ENCODE measurements around the gene SUN3.

Gene SUN3

GRCh38 chr7:47962262-47962661 lies 66.6 kb downstream of the SUN3 start:
- Histone ChIP-seq H3K27ac (ENCODE audit: insufficient read depth, low read length, poor library complexity, severe bottlenecking) (no peak overlapping the region), H3K9me3 (ENCODE audit: control insufficient read depth, low read length) (no peaks in the 10 kb centered on the region), H3K27me3 (replicated peaks; ENCODE audit: control insufficient read depth, insufficient read depth, low read length, poor library complexity, severe bottlenecking) (no peaks in the 10 kb centered on the region), H3K4me1 (ENCODE audit: control insufficient read depth, insufficient read depth, low read length, poor library complexity, severe bottlenecking) (no peaks in the 10 kb centered on the region), H3K4me3 (ENCODE audit: insufficient read depth, low read depth, low read length, poor library complexity, severe bottlenecking) (no peak overlapping the region), H3K36me3 (ENCODE audit: control insufficient read depth, insufficient read depth, low read length) (peaks cover 62% of the 10 kb centered on the region)
- DNase-seq, result no peak

DNA sequence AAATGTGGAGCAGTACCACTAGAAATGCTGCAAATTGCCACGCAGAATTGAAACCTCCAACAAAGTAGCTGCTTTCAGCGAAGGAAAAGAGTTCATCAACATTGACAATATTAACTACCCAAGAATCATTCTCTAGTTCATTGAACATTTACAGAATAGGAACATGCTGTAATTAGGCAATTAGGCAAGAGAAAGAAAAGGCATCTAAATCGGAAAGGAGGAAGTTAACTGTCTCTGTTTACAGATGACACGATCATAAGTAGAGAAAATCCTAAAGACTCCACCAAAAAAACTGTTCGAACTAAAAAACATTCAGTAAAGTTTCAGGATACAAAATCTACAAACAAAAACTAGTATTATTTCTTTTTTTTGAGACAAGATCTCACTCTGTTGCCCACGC lies 71.8 kb downstream of the SUN3 start:
- no peaks in the 10 kb centered on the region for H3K27me3 ChIP-seq (replicated peaks; ENCODE audit: control insufficient read depth, insufficient read depth, low read length, poor library complexity, severe bottlenecking)
- no peaks in the 10 kb centered on the region for H3K9me3 ChIP-seq (ENCODE audit: control insufficient read depth, low read length)
- H3K4me3 ChIP-seq (ENCODE audit: insufficient read depth, low read depth, low read length, poor library complexity, severe bottlenecking), result no peak overlapping the region
- H3K27ac ChIP-seq (ENCODE audit: insufficient read depth, low read length, poor library complexity, severe bottlenecking), result no peak overlapping the region
- no peak for DNase-seq
- H3K36me3 ChIP-seq (ENCODE audit: control insufficient read depth, insufficient read depth, low read length), result peaks cover 20% of the 10 kb centered on the region
- no peaks in the 10 kb centered on the region for H3K4me1 ChIP-seq (ENCODE audit: control insufficient read depth, insufficient read depth, low read length, poor library complexity, severe bottlenecking)

GRCh38 chr7:47956220-47956619 lies 72.7 kb downstream of the SUN3 start:
- Histone ChIP-seq H3K9me3 (ENCODE audit: control insufficient read depth, low read length) (no peaks in the 10 kb centered on the region), H3K27me3 (replicated peaks; ENCODE audit: control insufficient read depth, insufficient read depth, low read length, poor library complexity, severe bottlenecking) (no peaks in the 10 kb centered on the region), H3K4me3 (ENCODE audit: insufficient read depth, low read depth, low read length, poor library complexity, severe bottlenecking) (no peak overlapping the region), H3K27ac (ENCODE audit: insufficient read depth, low read length, poor library complexity, severe bottlenecking) (no peak overlapping the region), H3K36me3 (ENCODE audit: control insufficient read depth, insufficient read depth, low read length) (peaks cover 11% of the 10 kb centered on the region), H3K4me1 (ENCODE audit: control insufficient read depth, insufficient read depth, low read length, poor library complexity, severe bottlenecking) (no peaks in the 10 kb centered on the region)
- DNase-seq, result no peak

GRCh38 chr7:47954231-47954911 lies 74.5 kb downstream of the SUN3 start:
- DNase-seq, result no peak
- Histone ChIP-seq H3K9me3 (ENCODE audit: control insufficient read depth, low read length) (no peaks in the 10 kb centered on the region), H3K27me3 (replicated peaks; ENCODE audit: control insufficient read depth, insufficient read depth, low read length, poor library complexity, severe bottlenecking) (no peaks in the 10 kb centered on the region), H3K27ac (ENCODE audit: insufficient read depth, low read length, poor library complexity, severe bottlenecking) (no peak overlapping the region), H3K4me3 (ENCODE audit: insufficient read depth, low read depth, low read length, poor library complexity, severe bottlenecking) (no peak overlapping the region), H3K4me1 (ENCODE audit: control insufficient read depth, insufficient read depth, low read length, poor library complexity, severe bottlenecking) (no peaks in the 10 kb centered on the region), H3K36me3 (ENCODE audit: control insufficient read depth, insufficient read depth, low read length) (peaks cover 6% of the 10 kb centered on the region)

DNA sequence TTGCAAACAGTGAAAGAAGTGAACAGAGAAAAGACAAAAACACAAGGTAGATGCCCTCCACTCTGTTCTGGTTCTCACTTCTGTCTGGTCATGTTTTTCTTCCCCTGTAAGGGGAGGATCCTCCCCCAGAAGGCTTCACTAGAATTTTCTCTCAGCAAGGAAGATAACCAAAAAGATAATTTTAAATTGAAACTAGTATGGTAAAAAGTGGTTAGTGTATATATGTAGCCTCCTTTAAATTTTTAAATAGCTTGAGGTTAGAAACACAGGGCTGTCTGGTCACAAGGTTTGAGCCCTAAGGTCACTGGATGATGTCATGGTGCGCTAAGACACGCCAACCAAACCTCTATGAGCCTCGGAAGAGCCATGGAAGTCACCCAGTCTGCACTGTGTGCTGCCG lies 75.1 kb downstream of the SUN3 start:
- H3K9me3 ChIP-seq (ENCODE audit: control insufficient read depth, low read length), result no peaks in the 10 kb centered on the region
- no peaks in the 10 kb centered on the region for H3K4me1 ChIP-seq (ENCODE audit: control insufficient read depth, insufficient read depth, low read length, poor library complexity, severe bottlenecking)
- H3K27me3 ChIP-seq (replicated peaks; ENCODE audit: control insufficient read depth, insufficient read depth, low read length, poor library complexity, severe bottlenecking), result no peaks in the 10 kb centered on the region
- H3K4me3 ChIP-seq (ENCODE audit: insufficient read depth, low read depth, low read length, poor library complexity, severe bottlenecking), result no peak overlapping the region
- peaks cover 6% of the 10 kb centered on the region for H3K36me3 ChIP-seq (ENCODE audit: control insufficient read depth, insufficient read depth, low read length)
- DNase-seq, result no peak
- H3K27ac ChIP-seq (ENCODE audit: insufficient read depth, low read length, poor library complexity, severe bottlenecking), result no peak overlapping the region

- H3K27me3 ChIP-seq (replicated peaks; ENCODE audit: control insufficient read depth, insufficient read depth, low read length, poor library complexity, severe bottlenecking), result no peaks in the 10 kb centered on the region
- peaks cover 6% of the 10 kb centered on the region for H3K36me3 ChIP-seq (ENCODE audit: control insufficient read depth, insufficient read depth, low read length)
- no peak overlapping the region for H3K27ac ChIP-seq (ENCODE audit: insufficient read depth, low read length, poor library complexity, severe bottlenecking)
- H3K4me1 ChIP-seq (ENCODE audit: control insufficient read depth, insufficient read depth, low read length, poor library complexity, severe bottlenecking), result no peaks in the 10 kb centered on the region
- DNase-seq, result no peak
- H3K4me3 ChIP-seq (ENCODE audit: insufficient read depth, low read depth, low read length, poor library complexity, severe bottlenecking), result no peak overlapping the region
- H3K9me3 ChIP-seq (ENCODE audit: control insufficient read depth, low read length), result no peaks in the 10 kb centered on the region
Measured at GRCh38 chr7:47952224-47952623, 76.7 kb downstream of the SUN3 start.

GRCh38 chr7:47951374-47951773 lies 77.5 kb downstream of the SUN3 start:
- H3K36me3 ChIP-seq (ENCODE audit: control insufficient read depth, insufficient read depth, low read length), result peaks cover 6% of the 10 kb centered on the region
- H3K9me3 ChIP-seq (ENCODE audit: control insufficient read depth, low read length), result no peaks in the 10 kb centered on the region
- no peaks in the 10 kb centered on the region for H3K27me3 ChIP-seq (replicated peaks; ENCODE audit: control insufficient read depth, insufficient read depth, low read length, poor library complexity, severe bottlenecking)
- DNase-seq, result no peak
- no peak overlapping the region for H3K4me3 ChIP-seq (ENCODE audit: insufficient read depth, low read depth, low read length, poor library complexity, severe bottlenecking)
- no peaks in the 10 kb centered on the region for H3K4me1 ChIP-seq (ENCODE audit: control insufficient read depth, insufficient read depth, low read length, poor library complexity, severe bottlenecking)
- H3K27ac ChIP-seq (ENCODE audit: insufficient read depth, low read length, poor library complexity, severe bottlenecking), result no peak overlapping the region

- Histone ChIP-seq H3K4me3 (ENCODE audit: insufficient read depth, low read depth, low read length, poor library complexity, severe bottlenecking) (no peak overlapping the region), H3K27me3 (replicated peaks; ENCODE audit: control insufficient read depth, insufficient read depth, low read length, poor library complexity, severe bottlenecking) (no peaks in the 10 kb centered on the region), H3K27ac (ENCODE audit: insufficient read depth, low read length, poor library complexity, severe bottlenecking) (no peak overlapping the region), H3K36me3 (ENCODE audit: control insufficient read depth, insufficient read depth, low read length) (peaks cover 6% of the 10 kb centered on the region), H3K9me3 (ENCODE audit: control insufficient read depth, low read length) (no peaks in the 10 kb centered on the region), H3K4me1 (ENCODE audit: control insufficient read depth, insufficient read depth, low read length, poor library complexity, severe bottlenecking) (no peaks in the 10 kb centered on the region)
- no peak for DNase-seq
Measured at GRCh38 chr7:47950714-47951113, 78.2 kb downstream of the SUN3 start.

DNA sequence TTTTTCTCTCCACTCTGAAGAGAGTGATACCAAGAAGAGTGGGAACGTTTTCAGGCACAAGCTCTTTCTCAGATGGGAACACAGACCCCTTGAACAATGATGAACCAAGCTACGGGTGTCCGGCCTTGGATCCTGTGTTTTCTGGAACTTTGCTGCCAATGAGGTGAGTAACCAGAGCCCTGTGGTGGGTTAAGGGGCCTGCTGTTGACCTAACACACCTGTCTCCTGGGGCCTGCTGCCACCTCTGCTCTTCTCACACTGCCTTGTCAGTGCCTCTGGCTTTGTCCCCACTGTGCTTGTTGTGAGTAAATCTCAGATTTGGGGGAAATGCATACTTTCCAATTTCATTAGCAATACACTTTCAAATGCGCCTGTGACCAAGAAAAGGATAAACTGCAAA lies 79.2 kb downstream of the SUN3 start:
- H3K27ac ChIP-seq (ENCODE audit: insufficient read depth, low read length, poor library complexity, severe bottlenecking), result no peak overlapping the region
- no peak for DNase-seq
- H3K4me1 ChIP-seq (ENCODE audit: control insufficient read depth, insufficient read depth, low read length, poor library complexity, severe bottlenecking), result no peaks in the 10 kb centered on the region
- peaks cover 3% of the 10 kb centered on the region for H3K36me3 ChIP-seq (ENCODE audit: control insufficient read depth, insufficient read depth, low read length)
- H3K27me3 ChIP-seq (replicated peaks; ENCODE audit: control insufficient read depth, insufficient read depth, low read length, poor library complexity, severe bottlenecking), result no peaks in the 10 kb centered on the region
- no peak overlapping the region for H3K4me3 ChIP-seq (ENCODE audit: insufficient read depth, low read depth, low read length, poor library complexity, severe bottlenecking)
- no peaks in the 10 kb centered on the region for H3K9me3 ChIP-seq (ENCODE audit: control insufficient read depth, low read length)

DNA sequence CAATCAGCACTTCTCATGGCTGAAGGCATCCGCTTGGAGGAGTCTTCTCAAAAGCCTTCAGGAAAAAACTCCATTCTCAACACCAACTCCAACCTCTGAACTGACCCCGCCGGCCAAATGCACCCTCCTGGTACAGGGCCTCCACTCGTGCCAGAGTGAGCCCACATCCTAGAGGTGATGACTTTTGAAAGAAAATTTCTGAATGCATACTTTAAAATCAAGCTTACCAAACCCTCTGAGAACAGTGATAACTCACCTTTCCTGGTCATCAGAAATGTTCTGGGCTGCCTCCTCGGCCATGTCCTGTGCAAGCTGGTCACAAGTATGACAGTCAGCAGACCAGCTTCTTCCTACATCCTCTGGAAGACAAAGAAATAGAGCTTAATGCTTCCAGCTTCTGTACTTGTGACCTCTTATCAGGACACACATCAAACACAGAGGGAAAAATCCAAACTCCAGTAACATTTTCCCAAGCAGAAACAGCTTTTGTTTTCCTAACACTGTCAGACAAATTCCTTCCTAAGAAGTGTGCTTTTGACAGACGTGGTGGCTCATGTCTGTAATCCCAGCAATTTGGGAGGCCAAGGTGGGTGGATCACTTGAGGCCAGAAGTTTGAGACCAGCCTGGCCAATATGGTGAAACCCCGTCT lies 80.6 kb downstream of the SUN3 start, which contains the start of gene PKD1L1:
Gene PKD1L1 (minus strand): TSS at position 326 of the 650 bp plus-strand sequence. CDS start 26 bp downstream, at position 300.
- Histone ChIP-seq H3K36me3 (ENCODE audit: control insufficient read depth, insufficient read depth, low read length) (no peaks in the 10 kb centered on the region), H3K4me3 (ENCODE audit: insufficient read depth, low read depth, low read length, poor library complexity, severe bottlenecking) (no peak within 1 kb of the TSS), H3K4me1 (ENCODE audit: control insufficient read depth, insufficient read depth, low read length, poor library complexity, severe bottlenecking) (no peaks in the 10 kb centered on the region), H3K27ac (ENCODE audit: insufficient read depth, low read length, poor library complexity, severe bottlenecking) (no peak within 1 kb of the TSS), H3K27me3 (replicated peaks; ENCODE audit: control insufficient read depth, insufficient read depth, low read length, poor library complexity, severe bottlenecking) (no peaks in the 10 kb centered on the region), H3K9me3 (ENCODE audit: control insufficient read depth, low read length) (no peaks in the 10 kb centered on the region)
- no peak for DNase-seq
